GM12875 (cell line): Measurements from ENCODE around the gene KCNIP1.

Experiments used
- H3K4me3 ChIP-seq: one replicate; pipeline ENCODE4 v1.5.1; 2011; ENCODE audit warnings: low read depth, low read length, control low read depth
- CTCF ChIP-seq: IDR thresholded peaks from 2 replicates; pipeline ENCODE4 v1.5.1; 2011; ENCODE audit warnings: low read depth, mild to moderate bottlenecking, control low read depth, inconsistent platforms, low read length, moderate library complexity, borderline replicate concordance; ENCODE audit not compliant: insufficient read depth

The KCNIP1 gene

DNA sequence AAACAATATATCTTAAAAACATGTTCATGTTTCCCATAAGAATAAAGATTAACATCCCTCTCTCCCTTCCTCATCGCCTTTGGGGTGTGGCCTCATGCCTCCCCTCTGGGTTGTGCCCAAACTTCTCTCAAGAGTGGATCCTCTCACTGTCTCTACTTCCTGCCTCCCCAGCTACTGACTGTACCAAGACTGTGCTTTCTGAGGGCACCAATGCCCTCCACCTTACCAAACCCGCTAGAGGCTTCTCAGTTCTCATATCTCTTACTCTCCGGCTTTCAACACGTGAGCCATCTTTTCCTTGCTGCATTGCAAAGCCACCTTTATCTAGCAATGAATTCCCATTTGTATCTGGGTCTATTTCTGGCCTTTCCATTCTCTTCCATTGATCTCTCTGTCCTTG, 34.4 kb upstream of the KCNIP1 start:
- H3K4me3 ChIP-seq: no peak overlapping the region
- no peak for TF ChIP-seq CTCF

DNA sequence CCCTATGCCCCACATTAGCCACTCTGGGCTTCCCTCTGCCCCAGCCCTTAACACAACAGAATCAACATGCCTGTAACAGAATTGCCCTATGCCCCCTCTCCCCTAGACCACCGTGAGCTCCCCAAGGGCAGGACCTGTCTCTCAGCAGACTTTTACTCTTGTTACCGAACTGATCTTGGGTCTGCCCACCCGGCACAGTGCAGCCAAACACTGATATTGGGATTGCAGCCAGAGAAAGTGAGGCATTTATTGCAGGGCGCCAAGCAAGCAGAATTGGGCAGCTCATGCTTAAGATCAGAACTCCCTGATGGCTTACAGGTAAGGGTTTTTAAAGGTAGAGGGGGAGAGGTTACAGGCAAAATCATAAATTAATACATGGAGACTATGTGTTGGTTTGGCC, 33.5 kb upstream of the KCNIP1 start:
- TF ChIP-seq CTCF: no peak

DNA sequence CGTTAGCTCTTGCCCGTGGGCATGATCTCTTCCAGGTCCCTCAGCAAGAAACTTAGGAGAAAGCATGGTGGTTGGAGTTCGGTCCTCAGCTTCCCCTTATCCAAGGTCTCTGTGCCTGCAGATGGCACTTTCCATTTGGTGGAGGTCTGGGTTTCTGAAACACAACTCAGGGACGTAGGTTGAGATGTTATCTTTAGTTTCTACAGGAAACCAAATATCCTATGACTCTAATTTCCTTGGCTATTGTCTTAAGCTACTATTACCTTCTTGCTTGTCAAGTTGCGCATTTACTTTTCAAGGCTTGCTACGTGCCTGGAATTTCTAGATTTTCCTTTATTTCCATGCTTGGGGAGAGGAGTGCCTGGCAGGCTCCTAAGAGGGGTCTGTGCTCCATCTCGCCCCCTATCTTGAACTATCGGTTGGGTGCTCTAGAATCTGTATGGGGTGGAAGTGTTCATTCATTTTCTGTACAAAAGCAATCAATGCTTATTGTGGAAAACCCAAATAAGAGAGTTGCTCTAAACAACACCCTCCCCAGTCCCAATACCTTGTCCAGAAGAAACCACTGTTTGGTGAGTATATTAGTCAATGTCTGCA, 32.9 kb upstream of the KCNIP1 start:
- H3K4me3 ChIP-seq: no peak overlapping the region

More for the DNA sequence above, 33.5 kb upstream of the KCNIP1 start:
- H3K4me3 ChIP-seq: no peak overlapping the region

GRCh38 chr5:170471551-170472178, 32.2 kb upstream of the KCNIP1 start:
- no peak for TF ChIP-seq CTCF
- H3K4me3 ChIP-seq: no peak overlapping the region

More for the DNA sequence above, 32.9 kb upstream of the KCNIP1 start:
- no peak for TF ChIP-seq CTCF

DNA sequence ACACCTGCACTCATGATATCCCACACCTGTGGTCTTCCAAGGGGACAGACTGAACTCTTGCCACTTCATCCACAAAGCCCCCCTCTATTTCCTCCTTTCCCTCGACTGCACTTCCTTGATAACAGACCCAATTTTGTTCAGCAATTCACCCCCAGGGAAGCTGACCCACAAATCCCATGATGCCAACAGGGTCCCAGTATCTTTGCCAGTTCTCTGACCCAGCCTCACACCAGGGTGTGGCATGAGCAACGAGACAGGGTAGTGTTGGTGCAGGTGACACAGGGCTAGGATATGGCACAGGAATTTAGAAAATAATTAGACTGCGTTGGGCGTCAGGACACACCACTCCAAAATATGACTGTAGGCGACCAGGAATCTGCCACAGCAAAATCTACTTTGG, 30.2 kb upstream of the KCNIP1 start:
- TF ChIP-seq CTCF: no peak
- H3K4me3 ChIP-seq: no peak overlapping the region

DNA sequence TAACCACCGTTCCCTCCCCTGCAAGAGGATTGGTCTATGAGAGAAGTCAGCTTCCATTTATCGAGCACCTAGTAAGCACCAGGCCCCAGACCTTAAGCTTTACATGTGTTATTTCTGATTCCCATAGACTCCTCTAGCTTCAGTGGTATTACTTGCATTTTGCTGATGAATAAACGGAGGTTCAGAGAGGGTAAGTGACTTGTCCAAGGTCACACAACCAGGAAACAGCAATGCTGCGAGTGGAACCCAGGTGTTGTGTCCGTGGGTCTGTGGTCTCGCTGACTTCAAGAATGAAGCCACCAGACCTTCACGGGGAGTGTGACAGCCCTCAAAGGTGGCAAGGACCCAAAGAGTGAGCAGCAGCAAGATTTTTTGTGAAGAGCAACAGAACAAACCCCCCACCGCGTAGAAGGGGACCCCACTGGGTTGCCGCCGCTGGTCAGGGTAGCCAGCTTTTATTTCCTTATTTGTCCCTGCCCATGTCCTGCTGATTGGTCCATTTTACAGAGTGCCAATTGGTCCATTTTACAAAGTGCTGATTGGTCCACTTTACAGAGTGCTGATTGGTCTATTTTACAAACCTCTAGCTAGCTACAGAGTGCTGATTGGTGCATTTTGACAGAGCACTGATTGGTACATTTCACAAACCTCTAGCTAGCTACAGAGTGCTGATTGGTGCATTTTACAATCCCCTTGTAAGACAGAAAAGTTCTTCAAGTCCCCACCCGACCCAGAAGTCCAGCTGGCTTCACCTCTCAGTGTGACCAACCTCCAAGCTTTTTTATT, 29.1 kb upstream of the KCNIP1 start:
- no peak overlapping the region for H3K4me3 ChIP-seq

More for the DNA sequence above, 29.1 kb upstream of the KCNIP1 start:
- no peak for TF ChIP-seq CTCF
